ENCODE measurements around the gene DECR2. TPM values are rescaled to one million over a fixed set of nuclear protein-coding genes. Genes with fewer than 3 reads are reported as not detected.

The DECR2 gene
- total RNA-seq, 1 experiment from 2014 or later, result 52.6 TPM

DNA sequence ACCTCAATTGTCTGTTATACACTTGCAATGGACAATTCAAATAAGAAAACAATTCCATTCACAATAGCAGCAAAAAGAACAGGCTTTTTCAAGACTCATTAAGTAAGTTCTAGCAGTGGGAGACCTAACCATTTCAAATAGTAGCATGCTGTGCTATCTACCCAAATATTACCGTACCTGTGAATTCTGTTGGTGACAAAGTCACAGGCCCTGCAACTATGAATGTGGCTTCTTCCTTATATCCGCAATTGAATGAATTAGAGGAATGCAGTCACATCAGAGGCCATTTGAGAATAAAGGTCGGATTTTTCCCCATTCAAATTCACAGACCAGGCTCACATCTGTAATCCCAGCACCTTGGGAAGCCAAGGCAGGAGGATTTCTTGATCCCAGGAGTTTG is 5.5 kb upstream of the DECR2 start:
- H3K36me3 Mint-ChIP-seq (ENCODE audit: insufficient read depth, unreplicated experiment), result peaks cover 17% of the 10 kb centered on the region
- Histone ChIP-seq H3K4me3 (ENCODE audit: low read depth, low read length) (peak overlapping the region; percentile 55), H3K36me3 (ENCODE audit: control insufficient read depth, insufficient read depth, low read length) (peaks cover 3% of the 10 kb centered on the region), H3K9me3 (0 out of 2 replicates have a peak, but pooled peaks cover 3% of the 10 kb centered on the region), H3K4me1 (no peaks in the 10 kb centered on the region), H3K27me3 (replicated peaks; ENCODE audit: control insufficient read depth, insufficient read depth, low read length) (no peaks in the 10 kb centered on the region)
- H3K27me3 Mint-ChIP-seq (ENCODE audit: insufficient read depth, unreplicated experiment), result no peaks in the 10 kb centered on the region
- TF ChIP-seq, protein P1, sequence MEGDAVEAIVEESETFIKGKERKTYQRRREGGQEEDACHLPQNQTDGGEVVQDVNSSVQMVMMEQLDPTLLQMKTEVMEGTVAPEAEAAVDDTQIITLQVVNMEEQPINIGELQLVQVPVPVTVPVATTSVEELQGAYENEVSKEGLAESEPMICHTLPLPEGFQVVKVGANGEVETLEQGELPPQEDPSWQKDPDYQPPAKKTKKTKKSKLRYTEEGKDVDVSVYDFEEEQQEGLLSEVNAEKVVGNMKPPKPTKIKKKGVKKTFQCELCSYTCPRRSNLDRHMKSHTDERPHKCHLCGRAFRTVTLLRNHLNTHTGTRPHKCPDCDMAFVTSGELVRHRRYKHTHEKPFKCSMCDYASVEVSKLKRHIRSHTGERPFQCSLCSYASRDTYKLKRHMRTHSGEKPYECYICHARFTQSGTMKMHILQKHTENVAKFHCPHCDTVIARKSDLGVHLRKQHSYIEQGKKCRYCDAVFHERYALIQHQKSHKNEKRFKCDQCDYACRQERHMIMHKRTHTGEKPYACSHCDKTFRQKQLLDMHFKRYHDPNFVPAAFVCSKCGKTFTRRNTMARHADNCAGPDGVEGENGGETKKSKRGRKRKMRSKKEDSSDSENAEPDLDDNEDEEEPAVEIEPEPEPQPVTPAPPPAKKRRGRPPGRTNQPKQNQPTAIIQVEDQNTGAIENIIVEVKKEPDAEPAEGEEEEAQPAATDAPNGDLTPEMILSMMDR (IDR thresholded peaks at IDR 0.05; ENCODE audit: insufficient read depth in 1 of 2, low read depth in 1 of 2, low read length in 1 of 2, severe bottlenecking in 1 of 2, unreplicated experiment in 1 of 2), result no peak
- DNase-seq, result no peak
- no peaks in the 10 kb centered on the region for H3K9me3 Mint-ChIP-seq (ENCODE audit: unreplicated experiment)
- CTCF ChIA-PET, result interaction anchor here (0.6 to 1.0 kb wide), 2 partner anchors 8 to 123 kb away, joined by 3 read pairs; no protein-coding TSS in a partner anchor
- intact Hi-C loops (cut with micrococcal nuclease; ENCODE audit: unreplicated experiment), result no loop called here
- H3K4me3 Mint-ChIP-seq (ENCODE audit: unreplicated experiment), result peak overlapping the region; percentile 85
- POLR2A ChIA-PET, result no interaction called here
- BruUV-seq (replicated peaks), result no TSS peak
- H3K27ac Mint-ChIP-seq (ENCODE audit: unreplicated experiment), result peak overlapping the region; percentile 81
- H3K4me1 Mint-ChIP-seq (ENCODE audit: low read depth, unreplicated experiment), result no peaks in the 10 kb centered on the region

DNA sequence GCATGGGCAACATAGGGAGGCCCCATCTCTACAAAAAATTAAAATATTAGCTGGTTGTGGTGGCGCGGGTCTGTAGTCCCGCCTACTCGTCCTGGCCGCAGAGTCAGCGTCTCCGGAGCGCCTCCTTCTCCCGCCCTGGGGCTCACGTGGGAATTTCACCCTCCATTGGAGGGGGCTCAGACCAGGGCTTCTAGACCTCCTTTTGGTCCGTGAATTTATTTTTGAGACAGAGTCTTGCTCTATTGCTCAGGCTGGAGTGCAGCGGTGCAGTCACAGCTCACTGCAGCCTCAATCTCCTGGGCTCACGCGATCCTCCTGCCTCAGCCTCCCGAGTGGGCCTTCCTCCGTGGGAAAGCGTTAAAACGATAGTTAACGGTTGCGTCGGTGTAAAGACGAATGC is 5.1 kb upstream of the DECR2 start:
- peak in 1 of 2 experiments; percentile 55 for DNase-seq
- POLR2A ChIA-PET, result no interaction called here

DNA sequence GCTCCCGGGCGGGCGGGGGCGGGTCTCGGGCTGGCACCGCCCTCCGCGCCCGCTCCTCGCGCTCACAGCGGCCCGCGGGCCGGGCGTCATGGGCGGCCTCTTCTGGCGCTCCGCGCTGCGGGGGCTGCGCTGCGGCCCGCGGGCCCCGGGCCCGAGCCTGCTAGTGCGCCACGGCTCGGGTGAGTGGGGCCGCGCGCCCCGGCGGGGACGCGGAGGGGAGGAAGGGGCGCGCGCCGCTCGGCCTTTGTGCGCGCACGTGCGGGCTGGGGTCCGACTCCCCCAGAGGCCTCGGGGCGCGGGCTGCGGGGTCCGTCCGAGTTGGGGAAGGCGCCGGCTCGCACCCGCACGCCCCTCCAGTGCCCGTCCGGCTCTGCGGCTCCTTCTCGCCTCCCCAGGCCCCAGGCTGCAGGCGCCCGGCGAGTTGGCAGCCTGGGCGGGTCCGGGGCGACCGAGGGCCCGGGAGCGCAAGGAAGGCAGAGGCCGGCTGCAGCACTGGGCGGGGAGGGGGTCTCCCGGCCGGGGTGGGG is 4.5 kb upstream of the DECR2 start, which contains the start of gene NME4:
TSS of gene NME4 (plus strand) at position 65 of the 527 bp plus-strand sequence. CDS start at position 89, 24 bp downstream.
- Histone ChIP-seq H3K4me1 (no peaks in the 10 kb centered on the region), H3K9me3 (no peaks in the 10 kb centered on the region), H3K36me3 (ENCODE audit: control insufficient read depth, insufficient read depth, low read length) (peaks cover 3% of the 10 kb centered on the region), H3K4me3 (ENCODE audit: low read depth, low read length) (peak within 1 kb of the TSS; percentile 55), H3K27me3 (replicated peaks; ENCODE audit: control insufficient read depth, insufficient read depth, low read length) (no peaks in the 10 kb centered on the region)
- intact Hi-C loops (cut with micrococcal nuclease; ENCODE audit: unreplicated experiment), result no loop called here
- Mint-ChIP-seq H3K4me3 (ENCODE audit: unreplicated experiment) (peak within 1 kb of the TSS; percentile 85), H3K27me3 (ENCODE audit: insufficient read depth, unreplicated experiment) (no peaks in the 10 kb centered on the region), H3K4me1 (ENCODE audit: low read depth, unreplicated experiment) (no peaks in the 10 kb centered on the region), H3K9me3 (ENCODE audit: unreplicated experiment) (no peaks in the 10 kb centered on the region), H3K36me3 (ENCODE audit: insufficient read depth, unreplicated experiment) (peaks cover 27% of the 10 kb centered on the region), H3K27ac (ENCODE audit: unreplicated experiment) (peak within 1 kb of the TSS; percentile 81)
- DNase-seq, result peak in 1 of 2 experiments; percentile 49
- no TSS peak for BruUV-seq (replicated peaks)
- CTCF ChIA-PET, result interaction anchor here (1.0 kb wide), 1 partner anchor 9 kb away, joined by 3 read pairs; no protein-coding TSS in a partner anchor
- TF ChIP-seq, protein P1 (IDR thresholded peaks at IDR 0.05; ENCODE audit: insufficient read depth in 1 of 2, low read depth in 1 of 2, low read length in 1 of 2, severe bottlenecking in 1 of 2, unreplicated experiment in 1 of 2), result no peak
- POLR2A ChIA-PET, result no interaction called here

More for the DNA sequence above, 5.1 kb upstream of the DECR2 start:
- Mint-ChIP-seq H3K9me3 (ENCODE audit: unreplicated experiment) (no peaks in the 10 kb centered on the region), H3K4me3 (ENCODE audit: unreplicated experiment) (peak overlapping the region; percentile 85), H3K4me1 (ENCODE audit: low read depth, unreplicated experiment) (no peaks in the 10 kb centered on the region), H3K27ac (ENCODE audit: unreplicated experiment) (peak overlapping the region; percentile 81), H3K36me3 (ENCODE audit: insufficient read depth, unreplicated experiment) (peaks cover 21% of the 10 kb centered on the region), H3K27me3 (ENCODE audit: insufficient read depth, unreplicated experiment) (no peaks in the 10 kb centered on the region)
- TF ChIP-seq, protein P1 (IDR thresholded peaks at IDR 0.05; ENCODE audit: insufficient read depth in 1 of 2, low read depth in 1 of 2, low read length in 1 of 2, severe bottlenecking in 1 of 2, unreplicated experiment in 1 of 2), result no peak
- H3K9me3 ChIP-seq, result 0 out of 2 replicates have a peak, but pooled peaks cover 3% of the 10 kb centered on the region
- CTCF ChIA-PET, result interaction anchor here (1.0 kb wide), 1 partner anchor 8 kb away, joined by 3 read pairs; no protein-coding TSS in a partner anchor
- intact Hi-C loops (cut with micrococcal nuclease; ENCODE audit: unreplicated experiment), result no loop called here
- H3K36me3 ChIP-seq (ENCODE audit: control insufficient read depth, insufficient read depth, low read length), result peaks cover 3% of the 10 kb centered on the region
- peak overlapping the region; percentile 55 for H3K4me3 ChIP-seq (ENCODE audit: low read depth, low read length)
- no peaks in the 10 kb centered on the region for H3K4me1 ChIP-seq
- no peaks in the 10 kb centered on the region for H3K27me3 ChIP-seq (replicated peaks; ENCODE audit: control insufficient read depth, insufficient read depth, low read length)
- BruUV-seq (replicated peaks), result no TSS peak
